OCI-LY1 (cell line): ENCODE measurements around the gene SLC18B1.

Source experiments
- H2AFZ ChIP-seq: fragments of 200-600 bp; sonication (generic), shearing (Covaris generic); 2 replicates; pipeline ENCODE4 v1.6.0; 2014; ENCODE audit warnings: antibody characterized with exemption, mild to moderate bottlenecking, low read length
- H3F3A ChIP-seq: fragments of 200-600 bp; sonication (generic), shearing (Covaris generic); 2 replicates; pipeline ENCODE4 v1.6.0; 2014; ENCODE audit warnings: mild to moderate bottlenecking, antibody characterized with exemption, low read length, moderate library complexity; ENCODE audit not compliant: insufficient read depth
- H3K27ac ChIP-seq: fragments of 200-600 bp; sonication (generic); 2 replicates; pipeline ENCODE4 v1.5.1; 2014; ENCODE audit warnings: low read length, mixed run types, mild to moderate bottlenecking, low read depth; ENCODE audit not compliant: poor library complexity, severe bottlenecking
- H3K27me3 ChIP-seq: fragments of 200-600 bp; sonication (generic); 2 replicates; pipeline ENCODE4 v1.6.0; 2014; ENCODE audit warnings: antibody characterized with exemption, mild to moderate bottlenecking, low read length, moderate library complexity; ENCODE audit not compliant: insufficient read depth
- H3K36me3 ChIP-seq: fragments of 200-600 bp; sonication (generic); 2 replicates; pipeline ENCODE4 v1.6.1; 2014; ENCODE audit warnings: mild to moderate bottlenecking, antibody characterized with exemption, low read length, moderate library complexity, mixed read lengths; ENCODE audit not compliant: insufficient read depth
- H3K4me1 ChIP-seq: fragments of 200-600 bp; sonication (generic); 2 replicates; pipeline ENCODE4 v1.5.1; 2014; ENCODE audit warnings: mild to moderate bottlenecking, low read length, moderate library complexity; ENCODE audit not compliant: insufficient read depth, severe bottlenecking
- H3K4me2 ChIP-seq: fragments of 200-600 bp; sonication (generic), shearing (Covaris generic); 2 replicates; pipeline ENCODE4 v1.6.1; 2014; ENCODE audit warnings: low read length
- H3K4me3 ChIP-seq: fragments of 200-600 bp; sonication (generic); 2 replicates; pipeline ENCODE4 v1.5.1; 2014; ENCODE audit warnings: low read length, low read depth, mild to moderate bottlenecking, mixed read lengths; ENCODE audit not compliant: poor library complexity, severe bottlenecking
- H3K79me2 ChIP-seq: fragments of 200-600 bp; shearing (Covaris generic); 2 replicates; pipeline ENCODE4 v1.6.1; 2016; ENCODE audit warnings: mixed run types, low read length, mixed read lengths; ENCODE audit not compliant: insufficient read depth
- H3K9ac ChIP-seq: fragments of 200-600 bp; sonication (generic), shearing (Covaris generic); 2 replicates; pipeline ENCODE4 v1.6.1; 2014; ENCODE audit warnings: mild to moderate bottlenecking, low read length, mixed read lengths
- H3K9me2 ChIP-seq: fragments of 200-600 bp; sonication (generic), shearing (Covaris generic); 2 replicates; pipeline ENCODE4 v1.6.1; 2014; ENCODE audit warnings: low read depth, mild to moderate bottlenecking, low read length, mixed read lengths
- H3K9me3 ChIP-seq: fragments of 200-600 bp; shearing (Covaris generic); 2 replicates; pipeline ENCODE4 v1.6.1; 2014; ENCODE audit warnings: low read length, mixed read lengths
- H4K20me1 ChIP-seq: fragments of 200-600 bp; sonication (generic), shearing (Covaris generic); 2 replicates; pipeline ENCODE4 v1.6.0; 2016; ENCODE audit warnings: mild to moderate bottlenecking, low read length; ENCODE audit not compliant: insufficient read depth
- EZH2 ChIP-seq: fragments of 200-600 bp; sonication (generic), shearing (Covaris generic); IDR thresholded peaks from 2 replicates; pipeline ENCODE4 v1.8.0; 2017; ENCODE audit warnings: borderline replicate concordance, mixed run types, mild to moderate bottlenecking, antibody characterized with exemption, low read length, moderate library complexity, mixed read lengths
- TF ChIP-seq, protein P1 (sequence below): fragments of 200-600 bp; sonication (generic), shearing (Covaris generic); IDR thresholded peaks from 2 replicates; pipeline ENCODE4 v1.5.1; 2017; ENCODE audit warnings: mild to moderate bottlenecking, antibody characterized with exemption, low read length, moderate library complexity, mixed read lengths

Gene SLC18B1

DNA sequence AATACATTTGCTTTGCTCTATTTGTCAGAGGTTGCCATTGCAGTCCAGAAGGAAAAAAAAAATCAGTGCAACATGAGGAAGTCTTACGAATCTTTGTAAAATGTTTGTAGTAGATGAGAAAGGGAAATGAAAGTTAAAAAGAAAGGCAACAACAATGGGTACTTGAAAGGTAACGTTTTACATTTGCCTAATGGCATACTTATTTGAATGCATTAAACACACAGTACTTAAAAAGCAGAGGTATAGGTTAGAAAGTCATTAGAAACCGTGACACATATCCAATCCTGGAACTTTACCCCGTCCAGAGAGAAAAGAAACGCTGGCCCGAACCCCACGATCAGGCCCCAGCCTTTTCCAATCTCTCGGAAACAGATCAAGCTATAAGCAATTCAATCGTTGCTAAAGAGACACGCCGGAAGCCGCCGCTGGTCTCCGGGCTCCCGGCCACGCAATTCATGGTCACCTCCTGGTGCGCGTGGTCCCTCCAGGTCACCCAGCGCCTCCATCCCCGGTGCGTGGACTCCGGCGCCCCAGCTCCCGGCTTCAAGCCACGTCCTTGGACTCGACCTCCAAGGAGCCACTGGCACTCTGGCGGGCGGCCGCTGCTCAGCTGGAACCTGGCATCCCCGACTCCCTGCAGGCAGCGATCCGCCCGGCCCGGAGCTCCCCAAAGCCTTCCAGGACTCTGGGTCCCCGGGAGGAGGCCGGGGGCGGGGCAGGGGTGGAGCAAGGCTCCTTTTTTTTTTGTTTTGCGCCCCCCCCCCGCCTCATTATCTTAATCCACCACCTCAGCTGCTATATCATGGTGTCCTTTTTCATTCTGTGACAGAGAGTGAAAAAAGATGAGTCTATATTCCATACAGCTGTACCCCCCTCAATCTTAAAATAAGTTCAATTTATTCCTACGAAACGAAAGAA is at the start of gene SLC18B1:
Gene SLC18B1 (minus strand): TSS at position 687 of the 918 bp plus-strand sequence. CDS start 181 bp downstream, at position 506.
- Histone ChIP-seq H2AFZ (peak within 1 kb of the TSS; percentile 68), H3F3A (no peaks in the 10 kb centered on the region), H3K79me2 (no peaks in the 10 kb centered on the region), H3K9me2 (no peaks in the 10 kb centered on the region), H3K9me3 (peaks cover 3% of the 10 kb centered on the region; the same call in 1 of the 2 replicates), H3K4me1 (peaks cover 7% of the 10 kb centered on the region), H3K4me2 (no peak within 1 kb of the TSS), H3K9ac (peak within 1 kb of the TSS; percentile 62; the same call in 1 of the 2 replicates), H3K4me3 (no peak within 1 kb of the TSS), H3K27me3 (no peaks in the 10 kb centered on the region), H3K27ac (peak within 1 kb of the TSS; percentile 29), H3K36me3 (no peaks in the 10 kb centered on the region), H4K20me1 (no peaks in the 10 kb centered on the region)
- TF ChIP-seq, protein P1, sequence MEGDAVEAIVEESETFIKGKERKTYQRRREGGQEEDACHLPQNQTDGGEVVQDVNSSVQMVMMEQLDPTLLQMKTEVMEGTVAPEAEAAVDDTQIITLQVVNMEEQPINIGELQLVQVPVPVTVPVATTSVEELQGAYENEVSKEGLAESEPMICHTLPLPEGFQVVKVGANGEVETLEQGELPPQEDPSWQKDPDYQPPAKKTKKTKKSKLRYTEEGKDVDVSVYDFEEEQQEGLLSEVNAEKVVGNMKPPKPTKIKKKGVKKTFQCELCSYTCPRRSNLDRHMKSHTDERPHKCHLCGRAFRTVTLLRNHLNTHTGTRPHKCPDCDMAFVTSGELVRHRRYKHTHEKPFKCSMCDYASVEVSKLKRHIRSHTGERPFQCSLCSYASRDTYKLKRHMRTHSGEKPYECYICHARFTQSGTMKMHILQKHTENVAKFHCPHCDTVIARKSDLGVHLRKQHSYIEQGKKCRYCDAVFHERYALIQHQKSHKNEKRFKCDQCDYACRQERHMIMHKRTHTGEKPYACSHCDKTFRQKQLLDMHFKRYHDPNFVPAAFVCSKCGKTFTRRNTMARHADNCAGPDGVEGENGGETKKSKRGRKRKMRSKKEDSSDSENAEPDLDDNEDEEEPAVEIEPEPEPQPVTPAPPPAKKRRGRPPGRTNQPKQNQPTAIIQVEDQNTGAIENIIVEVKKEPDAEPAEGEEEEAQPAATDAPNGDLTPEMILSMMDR, result no peak
- TF ChIP-seq EZH2, result no peak

DNA sequence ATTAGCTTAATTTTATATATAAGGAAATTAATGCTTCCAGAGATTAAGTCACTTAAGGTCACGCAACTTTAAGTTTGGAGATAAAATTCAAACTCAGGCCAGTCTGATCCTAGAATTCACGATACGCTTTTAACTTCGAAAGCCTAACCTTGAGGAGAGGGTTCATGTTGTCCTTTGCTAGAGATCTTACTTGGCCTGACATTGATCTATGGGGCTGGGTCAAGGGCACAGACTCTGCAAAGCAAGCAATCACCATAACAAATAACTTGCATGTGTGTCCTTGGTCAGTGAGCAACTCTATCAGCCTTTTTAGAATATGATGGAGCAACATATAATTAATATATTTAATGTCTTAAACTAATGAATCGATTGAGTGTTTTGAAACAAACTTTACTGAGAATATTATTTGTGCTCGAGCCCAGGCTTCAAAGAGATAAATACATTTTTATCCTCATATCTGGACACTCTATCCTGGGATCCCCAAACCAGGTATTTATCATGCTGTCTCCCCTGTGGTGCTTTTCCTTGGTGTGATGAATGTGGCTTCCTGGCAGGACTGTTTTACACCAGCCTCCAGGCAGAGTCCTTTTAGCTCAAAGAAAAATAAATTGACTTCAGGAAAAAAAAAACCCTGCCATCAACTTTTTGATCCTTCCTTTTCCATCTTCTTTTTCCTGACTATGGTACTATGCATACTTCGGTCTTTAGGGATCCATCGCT is 45.0 kb upstream of the SLC18B1 start:
- Histone ChIP-seq H3K27me3 (no peaks in the 10 kb centered on the region), H3K36me3 (no peaks in the 10 kb centered on the region), H3K79me2 (no peaks in the 10 kb centered on the region), H3K9me2 (no peaks in the 10 kb centered on the region), H3K4me3 (no peak overlapping the region), H3K9ac (no peak overlapping the region), H3K4me2 (no peak overlapping the region), H2AFZ (no peak overlapping the region), H3K9me3 (no peaks in the 10 kb centered on the region), H3K27ac (no peak overlapping the region), H3F3A (no peaks in the 10 kb centered on the region), H4K20me1 (no peaks in the 10 kb centered on the region), H3K4me1 (no peaks in the 10 kb centered on the region)
- TF ChIP-seq EZH2, result no peak
- TF ChIP-seq, protein P1, result no peak

DNA sequence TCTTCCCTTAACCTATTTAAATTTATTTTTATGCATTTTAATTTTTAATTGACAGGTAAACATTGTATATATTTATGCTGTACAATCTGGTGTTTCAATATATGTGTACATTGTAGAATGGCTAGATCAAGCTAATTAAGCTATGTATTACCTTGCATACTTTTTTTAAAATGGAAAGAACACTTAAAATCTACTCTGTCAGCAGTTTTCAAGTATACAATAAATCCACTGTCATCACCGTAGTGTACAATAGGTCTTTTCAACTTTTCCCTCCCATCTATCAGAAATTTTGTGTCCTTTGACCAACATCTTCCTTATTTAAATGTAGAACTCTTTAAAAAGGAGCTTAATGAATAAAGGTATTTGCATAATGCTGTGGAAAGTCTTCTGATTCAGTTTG is 43.5 kb upstream of the SLC18B1 start:
- no peak overlapping the region for H3K4me2 ChIP-seq
- H3K9me3 ChIP-seq, result no peaks in the 10 kb centered on the region
- no peak overlapping the region for H3K27ac ChIP-seq
- TF ChIP-seq EZH2, result no peak
- TF ChIP-seq, protein P1, result no peak
- no peaks in the 10 kb centered on the region for H3K9me2 ChIP-seq
- no peaks in the 10 kb centered on the region for H3K36me3 ChIP-seq
- no peaks in the 10 kb centered on the region for H3K27me3 ChIP-seq
- H3K4me3 ChIP-seq, result no peak overlapping the region
- H4K20me1 ChIP-seq, result no peaks in the 10 kb centered on the region
- no peaks in the 10 kb centered on the region for H3K4me1 ChIP-seq
- H3F3A ChIP-seq, result no peaks in the 10 kb centered on the region
- no peak overlapping the region for H2AFZ ChIP-seq
- no peak overlapping the region for H3K9ac ChIP-seq
- H3K79me2 ChIP-seq, result no peaks in the 10 kb centered on the region
